ENCODE results near the gene MMP3. TPM values are rescaled to one million over a fixed set of nuclear protein-coding genes. Genes with fewer than 3 reads are reported as not detected.

MMP3 gene
- 54.4 and 65.3 TPM in 2 replicates for total RNA-seq

DNA sequence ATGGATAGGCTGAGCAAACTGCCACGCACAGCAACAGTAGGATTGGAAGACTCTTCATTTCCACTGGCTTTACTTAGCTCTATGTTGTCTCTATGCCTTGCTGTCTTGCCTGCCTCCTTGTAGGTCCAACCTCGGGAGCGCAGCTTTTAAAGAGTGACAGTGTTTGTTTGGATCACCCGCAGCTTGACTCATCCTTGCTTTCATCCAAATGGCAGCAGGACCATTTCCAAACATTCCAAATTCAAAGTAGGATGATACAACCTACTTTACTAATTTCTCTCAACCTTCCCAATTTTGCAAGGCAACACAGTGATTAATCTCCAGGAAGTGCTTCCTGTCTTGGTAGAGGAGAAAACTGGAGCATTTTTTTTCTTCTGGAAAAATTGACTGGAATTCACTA lies at the start of gene MMP3:
MMP3 (minus strand) TSS at position 121 of the 400 bp plus-strand sequence; CDS start at position 58, 63 bp downstream.

GRCh38 chr11:102874852-102875251 lies 31.4 kb upstream of the MMP3 start, which contains the start of gene MMP12:
TSS of gene MMP12 (minus strand) at chr11:102874982. CDS start at chr11:102874937, 45 bp downstream.

GRCh38 chr11:102798012-102798746 lies 45.2 kb downstream of the MMP3 start, which contains the start of gene MMP1:
TSS of gene MMP1 (minus strand) at chr11:102798160. CDS start at chr11:102798092, 68 bp downstream.

Other genes with a start within 250 kb of the MMP3 start
- gene MMP20, start 218.3 kb downstream of the MMP3 start, total RNA-seq: not detected in 2 replicates
- gene MMP27, start 137.8 kb downstream of the MMP3 start, total RNA-seq: not detected in 2 replicates
- gene MMP8, start 118.7 kb downstream of the MMP3 start, total RNA-seq: 0.11 TPM in 1 of 2 replicates, not detected in the other
- 1.2 and 1.9 TPM in 2 replicates for gene MMP10, start 63.0 kb downstream of the MMP3 start, total RNA-seq
- 221 and 608 TPM in 2 replicates for gene MMP1, start 45.4 kb downstream of the MMP3 start, total RNA-seq
- gene MMP12, start 31.4 kb upstream of the MMP3 start, total RNA-seq: 0.11 TPM in 1 of 2 replicates, not detected in the other
- gene MMP13, start 112.1 kb upstream of the MMP3 start, total RNA-seq: 0.11 TPM in 1 of 2 replicates, not detected in the other
- gene DCUN1D5, start 248.6 kb upstream of the MMP3 start, total RNA-seq: 69.1 and 75.0 TPM in 2 replicates